GM13977 (cell line): ENCODE data around the gene MUCL3.

Experiments used
- DNase-seq: peaks from one replicate; pipeline ENCODE4 v3.0.0; 2012; ENCODE audit warnings: low spot score
- CTCF ChIP-seq: IDR thresholded peaks from 2 replicates; pipeline ENCODE4 v1.5.1; 2012; ENCODE audit warnings: mild to moderate bottlenecking, control low read depth; ENCODE audit not compliant: insufficient read depth; ENCODE audit errors: extremely low read depth, missing control alignments
- in situ Hi-C: fragments of 300-500 bp; cut with MboI; formaldehyde crosslinking; loops from one replicate; pipeline ENCODE4 v1.12.0; 2022; ENCODE audit warnings: low sequenced_read_pairs, low pct_unique_long_range_greater_than_20kb, mixed read lengths, inconsistent platforms; ENCODE audit not compliant: unreplicated experiment

MUCL3 gene

GRCh38 chr6:30894381-30894780 lies 46.4 kb upstream of the MUCL3 start:
- in situ Hi-C loops: no loop called here
- DNase-seq: no peak
- TF ChIP-seq CTCF: no peak

- TF ChIP-seq CTCF: no peak
- no peak for DNase-seq
- in situ Hi-C loops: no loop called here
Measured at GRCh38 chr6:30894935-30895334, 45.8 kb upstream of the MUCL3 start.

- no peak for TF ChIP-seq CTCF
- in situ Hi-C loops: no loop called here
- DNase-seq: no peak
Measured at GRCh38 chr6:30895343-30895742, 45.4 kb upstream of the MUCL3 start.

- TF ChIP-seq CTCF: peak; percentile 0
- DNase-seq: no peak
- in situ Hi-C loops: no loop called here
Measured at GRCh38 chr6:30896541-30896940, 44.2 kb upstream of the MUCL3 start.

- in situ Hi-C loops: no loop called here
- TF ChIP-seq CTCF: peak; percentile 1
- DNase-seq: no peak
Measured at GRCh38 chr6:30897882-30898281, 42.9 kb upstream of the MUCL3 start.

- TF ChIP-seq CTCF: no peak
- in situ Hi-C loops: no loop called here
- no peak for DNase-seq
Measured at GRCh38 chr6:30898750-30899360, 41.9 kb upstream of the MUCL3 start.

- in situ Hi-C loops: no loop called here
- peak; percentile 62 for DNase-seq
- no peak for TF ChIP-seq CTCF
Measured at GRCh38 chr6:30900863-30901417, 39.8 kb upstream of the MUCL3 start.
